ENCODE measurements around the gene POLH. TPM values are rescaled to one million over a fixed set of nuclear protein-coding genes. Genes with fewer than 3 reads are reported as not detected.
"Not testable (repeated sequence)": the region's sequence is repeated elsewhere in the genome, so short reads cannot be mapped to it uniquely, and the experiment has no call there.

The POLH gene
- total RNA-seq (2014; rRNA removed; shearing (Covaris generic)), result 14.3 and 14.7 TPM in 2 replicates

DNA sequence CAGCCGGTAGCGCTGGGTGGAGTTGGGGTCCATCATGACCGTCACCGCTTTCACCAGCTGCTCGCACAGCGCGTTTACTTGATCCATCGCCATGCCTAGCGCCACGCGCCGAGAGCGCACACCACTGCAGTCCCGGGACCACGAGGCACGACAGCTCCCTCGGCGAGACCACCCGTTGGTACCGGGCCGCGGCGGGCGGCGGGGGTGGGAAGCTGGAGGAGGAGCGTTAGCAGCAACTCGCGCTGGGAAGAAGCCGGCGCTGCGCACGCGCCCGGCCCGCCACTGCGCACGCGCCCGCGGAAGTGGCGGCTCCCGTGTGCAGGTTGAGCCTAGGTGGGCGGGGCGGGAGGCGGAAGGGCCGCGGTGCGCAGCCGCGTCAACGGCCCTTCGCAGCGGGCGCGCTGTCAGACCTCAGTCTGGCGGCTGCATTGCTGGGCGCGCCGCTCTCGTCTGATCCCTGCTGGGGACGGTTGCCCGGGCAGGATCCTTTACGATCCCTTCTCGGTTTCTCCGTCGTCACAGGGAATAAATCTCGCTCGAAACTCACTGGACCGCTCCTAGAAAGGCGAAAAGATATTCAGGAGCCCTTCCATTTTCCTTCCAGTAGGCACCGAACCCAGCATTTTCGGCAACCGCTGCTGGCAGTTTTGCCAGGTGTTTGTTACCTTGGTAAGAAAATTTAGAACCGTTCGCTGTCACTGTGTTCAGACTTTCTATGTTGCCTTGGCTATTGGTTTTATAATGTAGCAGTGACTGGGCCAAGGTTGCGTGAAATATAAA is at the start of gene POLH, which contains the start of gene XPO5:
POLH (plus strand) TSS at position 414 of the 780 bp plus-strand sequence. CDS start 6,135 bp downstream, outside the sequence.
XPO5 (minus strand) TSS at position 267 of the 780 bp plus-strand sequence; CDS start at position 93, 174 bp downstream.
- peak; percentile 99 for DNase-seq (ENCODE audit: low read depth)

DNA sequence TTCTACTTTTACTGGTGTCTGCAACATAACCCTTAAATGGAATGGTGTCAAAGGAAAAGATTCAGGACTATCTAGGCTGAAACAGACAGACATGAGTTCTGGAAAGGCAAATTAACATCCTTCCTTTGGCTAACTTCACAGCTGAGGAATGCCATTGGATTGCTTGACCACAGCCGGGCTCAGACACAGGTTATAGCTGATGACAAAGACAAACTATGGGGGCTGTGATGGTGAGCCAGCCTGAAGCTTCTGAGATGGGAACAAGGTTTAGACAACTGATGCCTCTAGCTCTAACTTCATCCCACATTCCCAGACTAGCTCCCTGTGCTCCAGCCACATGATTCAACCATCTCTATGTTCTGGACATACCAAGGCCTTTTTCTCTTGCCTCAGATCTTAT is 43.8 kb upstream of the POLH start:
- no peak for DNase-seq (ENCODE audit: low read depth)

DNA sequence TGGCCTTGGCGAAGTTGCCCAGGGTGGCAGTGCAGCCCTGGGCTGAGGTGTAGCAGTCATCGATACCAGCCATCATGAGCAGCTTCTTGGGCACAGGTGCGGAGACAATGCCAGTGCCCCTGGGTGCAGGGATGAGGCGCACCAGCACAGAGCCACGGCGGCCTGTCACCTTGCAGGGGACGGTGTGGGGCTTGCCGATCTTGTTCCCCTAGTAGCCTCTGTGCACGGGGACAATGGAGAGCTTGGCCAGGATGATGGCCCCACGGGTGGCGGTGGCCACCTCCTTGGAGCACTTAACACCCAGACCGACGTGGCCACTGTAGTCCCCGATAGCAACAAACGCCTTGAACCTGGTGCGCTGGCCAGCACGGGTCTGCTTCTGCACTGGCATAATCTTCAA is 37.0 kb upstream of the POLH start:
- not testable (repeated sequence) for DNase-seq (ENCODE audit: low read depth)

DNA sequence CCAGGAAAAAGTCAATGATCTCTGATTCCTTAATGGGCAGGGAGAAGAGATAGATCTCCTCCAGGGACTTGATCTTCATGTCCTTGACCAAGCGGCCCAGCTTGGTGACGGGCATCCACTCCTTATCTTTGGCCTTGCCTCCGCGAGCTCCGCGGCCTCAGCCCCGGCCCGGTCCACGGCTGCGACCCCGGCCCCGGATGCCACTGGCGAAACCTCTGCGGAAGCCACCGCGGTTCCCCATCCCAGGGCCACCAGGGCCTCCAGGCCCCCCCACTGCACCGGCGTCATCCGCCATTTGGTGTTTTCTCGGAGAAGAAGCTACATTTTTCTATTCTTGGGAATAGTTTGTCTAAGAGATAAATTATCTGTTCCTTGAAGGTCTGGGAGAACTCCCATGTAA is 36.6 kb upstream of the POLH start:
- DNase-seq (ENCODE audit: low read depth), result not testable (repeated sequence)

DNA sequence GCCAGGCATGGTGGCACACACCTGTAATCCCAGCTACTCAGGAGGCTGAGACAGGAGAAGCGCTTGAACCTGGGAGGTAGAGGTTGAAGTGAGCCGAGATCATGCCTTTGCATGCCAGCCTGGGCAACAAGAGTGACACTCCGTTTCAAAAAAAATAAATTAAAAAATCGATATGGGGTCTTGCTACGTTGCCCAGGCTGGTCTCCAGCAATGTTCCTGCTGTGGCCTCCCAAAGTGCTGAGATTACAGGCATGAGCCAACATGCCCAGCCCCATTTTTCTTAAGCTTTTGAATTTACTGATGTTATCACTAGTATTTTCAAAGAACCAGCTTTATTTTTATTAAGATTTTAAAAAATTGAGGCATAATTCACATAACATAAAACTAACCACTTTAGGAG is 35.5 kb upstream of the POLH start:
- no peak for DNase-seq (ENCODE audit: low read depth)

DNA sequence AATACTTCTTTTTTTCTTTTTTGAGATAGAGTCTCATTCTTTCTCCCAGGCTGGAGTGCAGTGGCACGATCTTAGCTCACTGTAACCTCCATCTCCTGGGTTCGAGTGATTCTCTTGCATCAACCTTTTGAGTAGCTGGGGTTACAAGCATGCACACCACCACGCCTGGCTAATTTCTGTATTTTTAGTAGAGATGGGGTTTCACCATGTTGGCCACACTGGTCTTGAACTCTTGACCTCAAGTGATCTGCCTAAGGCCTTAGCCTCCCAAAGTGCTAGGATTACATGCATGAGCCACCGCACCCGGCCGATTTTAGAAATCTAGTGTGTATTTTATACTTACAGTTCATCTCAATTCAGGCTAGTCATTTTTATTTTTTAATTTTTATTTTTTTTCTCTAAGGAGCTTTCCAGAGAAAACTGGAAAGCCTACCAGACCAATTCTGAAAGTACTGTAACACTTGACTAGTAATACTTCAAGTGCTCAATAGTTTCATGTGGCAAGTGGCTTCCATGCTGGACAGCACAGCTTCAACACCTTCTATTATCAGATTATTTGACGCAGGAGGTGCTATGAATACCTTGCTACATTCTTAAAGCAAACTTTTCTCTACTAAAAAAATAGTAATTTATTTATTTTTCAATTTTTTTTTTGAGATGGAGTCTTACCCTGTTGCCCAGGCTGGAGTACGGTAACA is 34.1 kb upstream of the POLH start:
- no peak for DNase-seq (ENCODE audit: low read depth)

DNA sequence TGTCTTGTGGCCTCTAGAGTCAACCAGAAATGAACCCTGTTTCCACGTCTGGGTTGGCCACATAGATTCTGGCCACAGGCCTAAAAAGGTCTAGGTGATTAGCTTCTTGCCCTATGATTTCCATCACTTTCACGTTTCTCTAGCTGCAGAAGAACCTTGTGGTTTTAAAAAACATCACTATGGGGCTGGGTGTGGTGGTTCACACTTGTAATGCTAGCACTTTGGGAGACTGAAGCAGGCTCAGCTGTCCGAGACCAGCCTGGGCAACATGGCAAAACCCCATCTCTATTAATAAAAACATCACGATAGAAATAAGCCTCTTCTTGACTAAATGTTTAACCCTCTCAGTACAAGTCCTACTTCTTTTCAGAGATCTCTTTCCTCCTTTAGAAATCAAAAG is 31.5 kb upstream of the POLH start:
- DNase-seq (ENCODE audit: low read depth), result no peak

DNA sequence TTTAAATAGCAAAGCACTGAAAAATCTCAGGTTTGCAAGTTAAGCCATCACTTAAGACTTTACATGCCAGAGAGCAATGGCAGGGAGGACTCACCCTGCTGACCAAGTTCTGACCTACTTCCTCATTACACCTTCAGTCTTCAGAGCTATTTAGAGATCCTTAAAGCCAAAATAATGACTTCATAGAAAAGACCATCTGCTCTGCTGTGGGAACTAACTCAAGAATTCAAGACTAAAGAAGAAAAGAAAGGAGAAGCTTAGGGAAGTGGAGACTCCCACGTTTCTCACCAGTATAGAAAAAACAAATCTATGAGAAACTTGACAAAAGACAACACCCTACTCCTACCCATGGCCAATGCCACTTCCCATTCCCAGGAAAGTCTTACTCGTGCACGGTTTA is 28.8 kb upstream of the POLH start:
- DNase-seq (ENCODE audit: low read depth), result no peak

DNA sequence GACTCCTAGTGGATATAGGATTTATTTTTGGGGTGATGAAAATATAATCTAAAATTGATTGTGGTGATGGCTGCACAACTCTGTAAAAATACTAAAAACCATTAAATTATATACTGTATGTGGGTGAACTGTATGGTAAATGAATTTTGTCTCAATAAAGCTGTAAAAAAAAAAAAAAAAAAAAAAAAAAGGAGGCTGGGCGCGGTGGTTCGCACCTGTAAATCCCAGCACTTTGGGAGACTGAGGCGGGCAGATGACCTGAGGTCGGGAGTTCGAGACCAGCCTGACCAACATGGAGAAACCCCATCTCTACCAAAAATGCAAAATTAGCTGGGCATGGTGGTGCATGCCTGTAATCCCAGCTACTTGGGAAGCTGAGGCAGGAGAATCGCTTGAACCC is 18.4 kb upstream of the POLH start:
- not testable (repeated sequence) for DNase-seq (ENCODE audit: low read depth)

DNA sequence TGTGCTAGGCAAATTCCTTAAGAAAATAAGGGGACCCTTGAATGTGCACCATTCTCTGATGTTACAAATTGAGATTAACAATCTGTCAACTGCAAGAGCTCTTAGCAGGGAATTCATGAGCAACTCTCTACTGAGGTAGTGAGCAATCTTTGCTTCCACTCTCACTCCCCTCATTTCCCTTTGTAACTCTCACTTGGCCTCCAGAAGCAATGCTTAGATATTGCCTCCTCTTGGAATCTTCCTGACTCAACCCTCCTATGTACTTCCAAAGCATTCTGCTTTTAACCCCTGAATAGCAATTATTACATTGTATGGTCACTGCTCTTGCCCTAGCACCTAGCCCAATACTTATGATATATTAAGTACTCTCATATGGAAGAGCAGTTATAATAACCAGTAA is 16.7 kb upstream of the POLH start:
- no peak for DNase-seq (ENCODE audit: low read depth)

DNA sequence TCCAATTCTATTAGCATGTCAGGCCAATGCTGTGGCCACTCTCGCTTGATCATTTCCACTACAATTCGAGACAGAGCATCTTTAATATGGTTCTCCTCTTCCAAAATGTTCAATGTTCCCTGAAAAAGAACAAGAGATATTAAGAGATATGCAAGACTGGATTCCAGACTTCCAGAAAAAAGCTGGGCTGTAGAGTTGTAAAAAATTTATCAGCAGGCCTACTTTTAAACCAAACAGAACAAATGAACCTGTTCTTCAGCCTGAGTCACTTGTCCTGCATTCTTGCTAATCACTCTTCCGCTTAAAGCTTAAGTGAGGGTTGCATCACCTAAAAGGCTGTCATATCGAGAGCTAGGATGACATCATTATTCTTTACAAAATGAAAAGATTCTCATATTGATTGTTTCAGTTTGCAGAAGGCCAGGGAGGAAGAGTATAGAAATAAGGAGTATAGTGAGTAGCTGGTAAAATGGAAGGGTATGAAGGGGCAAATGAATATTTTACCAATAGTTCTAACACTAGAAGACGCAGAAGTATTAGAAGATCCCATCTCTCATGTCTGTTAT is 5.0 kb upstream of the POLH start:
- DNase-seq (ENCODE audit: low read depth), result no peak

DNA sequence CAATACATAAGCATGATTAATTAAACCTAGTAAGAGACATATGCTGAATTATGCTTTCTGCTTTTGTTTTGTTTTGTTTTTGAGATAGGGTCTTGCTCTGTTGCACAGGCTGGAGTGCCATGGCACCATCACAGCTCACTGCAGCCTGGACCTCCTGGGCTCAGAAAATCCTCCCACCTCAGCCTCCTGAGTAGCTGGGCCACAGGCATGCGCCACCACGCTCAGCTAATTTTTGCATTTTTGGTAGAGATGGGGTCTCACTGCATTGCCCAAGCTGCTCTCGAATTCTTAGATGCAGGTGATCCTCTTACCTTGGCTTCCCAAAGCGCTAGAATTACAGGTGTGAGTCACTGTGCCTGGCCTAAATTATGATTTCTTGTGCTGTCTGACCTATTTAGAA is 4.0 kb upstream of the POLH start:
- no peak for DNase-seq (ENCODE audit: low read depth)

DNA sequence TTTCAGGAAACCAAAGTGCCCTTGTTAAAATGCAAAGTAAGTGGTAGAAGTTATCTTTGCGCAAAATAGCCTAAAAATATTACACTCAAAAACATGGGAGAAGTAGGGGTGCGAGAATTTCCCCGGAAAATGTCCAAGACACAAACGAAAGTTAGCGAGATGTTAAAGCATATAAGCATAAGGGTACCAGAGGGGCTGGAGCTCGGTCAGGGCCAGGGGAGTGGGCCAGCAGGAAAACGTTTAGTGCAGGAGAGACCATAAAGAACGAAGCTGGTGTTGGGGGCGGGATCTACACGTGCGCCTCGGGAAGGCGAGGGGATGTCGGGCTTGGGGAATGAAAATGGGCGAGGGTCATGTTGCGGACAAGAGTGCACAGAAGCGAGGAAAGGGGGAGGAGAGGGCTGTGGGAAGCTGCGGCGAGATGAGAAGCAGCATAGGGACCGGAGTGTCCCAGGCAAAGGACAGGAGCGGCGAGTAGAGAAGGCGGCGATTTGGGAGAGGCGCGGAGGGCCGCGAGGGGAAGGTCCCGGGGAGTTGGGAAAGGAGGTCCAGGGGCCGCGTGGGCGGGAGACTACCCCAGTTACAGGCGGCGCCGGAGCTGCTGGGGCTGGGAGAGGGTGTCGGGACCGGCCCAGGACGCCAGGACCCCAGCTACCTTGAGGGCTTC is 747 bp upstream of the POLH start:
- peak; percentile 44 for DNase-seq (ENCODE audit: low read depth)

DNA sequence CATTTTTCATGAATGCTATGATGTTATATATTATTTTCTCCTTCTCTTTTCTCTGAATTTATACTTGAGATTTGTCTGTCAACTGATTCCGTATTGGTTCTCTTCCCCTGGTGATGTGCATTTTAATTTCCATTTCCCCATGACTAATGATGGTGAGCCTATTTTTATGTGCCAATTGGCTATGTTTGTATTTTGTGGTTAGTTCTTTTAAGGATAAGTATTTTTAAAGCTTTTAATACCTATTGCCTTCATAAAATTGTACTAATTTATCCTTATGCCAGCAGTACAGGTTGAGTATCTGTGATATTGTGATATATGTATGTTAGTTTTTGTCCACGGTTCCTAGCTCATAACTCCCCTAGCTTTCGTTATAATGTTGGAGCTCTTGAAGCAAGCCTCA is 2.8 kb downstream of the POLH start:
- no peak for DNase-seq (ENCODE audit: low read depth)

DNA sequence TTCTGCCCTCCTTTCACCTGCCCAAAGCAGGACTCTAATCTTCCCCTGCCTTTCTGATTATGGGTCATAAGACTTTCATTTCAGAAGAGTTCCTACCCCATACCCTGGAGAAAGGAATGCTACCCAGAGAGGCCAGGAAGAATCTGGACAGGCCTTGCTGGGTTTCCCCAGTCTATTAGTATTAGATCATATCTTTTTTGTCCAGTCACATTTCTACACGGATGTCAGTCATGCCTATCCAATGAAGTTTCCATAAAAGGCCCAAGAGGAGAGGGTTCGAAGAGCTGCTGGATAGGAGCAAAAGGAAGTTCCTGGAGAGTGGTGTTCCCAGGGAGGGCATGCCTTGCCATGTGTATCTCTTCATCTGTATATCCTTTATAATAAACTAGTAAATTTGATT is 3.2 kb downstream of the POLH start:
- no peak for DNase-seq (ENCODE audit: low read depth)

DNA sequence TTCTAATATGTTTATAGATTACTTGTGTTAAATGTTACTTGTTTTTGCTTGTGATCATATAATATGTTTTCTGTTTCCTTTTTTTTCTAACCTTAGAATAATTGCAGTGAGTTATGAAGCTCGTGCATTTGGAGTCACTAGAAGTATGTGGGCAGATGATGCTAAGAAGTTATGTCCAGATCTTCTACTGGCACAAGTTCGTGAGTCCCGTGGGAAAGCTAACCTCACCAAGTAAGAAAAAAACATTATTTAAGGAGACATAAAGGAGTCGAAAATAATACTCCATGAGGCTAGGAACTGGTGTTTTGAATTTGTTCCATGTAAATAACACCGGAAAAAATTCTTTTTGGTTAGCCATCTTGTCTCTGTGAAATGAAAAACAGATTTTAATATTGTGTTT is 6.9 kb downstream of the POLH start:
- DNase-seq (ENCODE audit: low read depth), result no peak

DNA sequence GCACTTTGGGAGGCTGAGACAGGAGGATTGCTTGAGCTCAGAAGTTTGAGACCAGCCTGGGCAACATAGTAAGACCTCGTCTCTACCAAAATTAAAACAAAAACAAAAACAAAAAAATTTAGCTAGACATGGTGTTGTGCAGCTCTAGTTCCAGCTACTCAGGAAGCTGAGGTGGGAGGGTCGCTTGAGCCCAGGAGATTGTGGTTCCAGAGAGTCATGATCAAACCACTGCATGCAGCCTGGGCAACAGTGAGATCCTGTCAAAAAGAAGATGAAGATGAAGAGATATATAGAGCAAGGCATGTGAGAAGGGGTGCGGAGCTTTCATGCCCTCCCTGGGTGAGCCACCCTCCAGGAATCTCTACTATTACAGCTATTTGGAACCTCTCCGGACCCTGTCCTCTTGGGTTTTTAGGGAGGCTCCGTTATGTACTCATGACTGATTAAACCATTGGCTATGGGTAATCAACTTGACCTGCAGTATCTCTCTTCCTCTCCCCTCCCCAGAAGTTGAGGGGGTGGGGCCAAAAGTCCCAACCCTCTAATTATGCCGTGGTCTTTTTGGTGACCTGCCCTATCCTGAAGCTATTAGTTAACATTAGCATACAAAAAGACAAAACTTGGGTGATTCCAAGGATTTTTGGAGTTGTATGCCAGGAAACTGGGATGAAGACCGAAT is 9.0 kb downstream of the POLH start:
- DNase-seq (ENCODE audit: low read depth), result no peak

DNA sequence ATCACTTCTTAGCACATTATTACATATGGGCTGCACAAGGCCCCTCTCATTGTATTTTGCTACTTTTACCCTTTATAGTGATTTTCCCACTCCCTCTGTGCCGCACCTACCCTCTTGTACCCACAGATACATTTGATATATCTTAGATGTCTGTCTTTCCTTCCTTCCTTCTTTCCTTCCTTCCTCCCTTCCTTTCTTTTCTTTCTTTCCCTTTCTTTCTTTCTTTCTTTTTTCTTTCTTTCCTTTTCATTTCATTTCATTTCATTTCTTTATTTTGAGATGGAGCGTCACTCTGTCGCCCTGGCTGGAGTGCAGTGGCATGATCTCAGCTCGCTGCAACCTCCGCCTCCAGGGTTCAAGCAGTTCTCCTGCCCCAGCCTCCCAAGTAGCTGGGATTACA is 12.2 kb downstream of the POLH start:
- DNase-seq (ENCODE audit: low read depth), result no peak

DNA sequence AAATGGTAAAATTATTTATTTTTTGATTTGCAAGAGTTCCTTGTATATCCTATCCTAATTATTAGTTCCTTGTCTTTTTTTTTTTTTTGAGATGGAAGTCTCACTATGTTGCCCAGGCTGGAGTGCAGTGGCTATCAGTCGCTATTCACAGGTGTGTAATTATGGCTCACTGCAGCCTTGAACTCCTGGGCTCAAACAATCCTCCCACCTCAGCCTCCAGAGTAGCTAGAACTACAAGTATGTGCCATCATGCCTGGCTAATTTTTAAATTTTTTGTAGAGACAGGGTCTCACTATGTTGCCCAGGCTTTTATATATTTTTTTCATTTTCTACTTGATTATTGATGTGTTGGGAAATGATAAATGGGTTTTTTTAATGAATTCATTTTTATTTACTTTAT is 13.6 kb downstream of the POLH start:
- DNase-seq (ENCODE audit: low read depth), result not testable (repeated sequence)

DNA sequence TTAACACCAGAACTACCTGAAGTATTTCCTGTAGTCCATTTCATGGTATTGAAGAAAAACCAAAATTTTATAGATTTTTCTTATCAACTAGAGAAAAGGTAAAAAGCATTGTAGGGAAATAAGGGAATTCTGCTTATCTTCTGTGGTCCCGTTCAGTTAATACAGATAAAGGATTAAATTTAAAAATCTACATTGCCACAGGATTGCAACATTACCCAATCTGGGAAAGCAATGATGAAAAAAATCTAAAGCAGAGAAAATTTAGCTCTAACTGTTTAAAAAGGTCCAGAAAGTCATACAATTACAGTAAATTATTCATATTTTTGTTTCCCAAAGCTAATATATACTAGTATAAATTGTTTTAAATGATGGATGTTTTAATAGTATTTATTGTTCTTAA is 18.0 kb downstream of the POLH start:
- no peak for DNase-seq (ENCODE audit: low read depth)

DNA sequence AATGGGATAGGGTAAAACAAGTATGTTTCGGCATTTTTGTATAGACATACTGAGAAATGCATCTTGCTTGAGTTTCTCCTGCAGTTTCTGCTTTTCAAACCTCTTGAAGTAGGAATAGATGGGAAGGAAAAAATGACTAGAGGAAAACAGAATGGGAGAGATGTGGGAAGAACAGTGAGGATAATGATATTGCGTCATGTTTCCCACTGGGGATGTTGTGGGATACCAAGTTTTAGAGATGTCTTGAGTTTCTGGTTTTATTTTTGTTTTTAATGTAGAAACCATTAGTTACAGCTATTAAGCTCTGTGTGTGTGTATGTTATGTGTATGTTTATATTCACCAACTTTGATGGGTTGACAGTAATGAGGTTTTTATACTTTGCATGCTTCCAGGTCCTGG is 24.6 kb downstream of the POLH start:
- no peak for DNase-seq (ENCODE audit: low read depth)

DNA sequence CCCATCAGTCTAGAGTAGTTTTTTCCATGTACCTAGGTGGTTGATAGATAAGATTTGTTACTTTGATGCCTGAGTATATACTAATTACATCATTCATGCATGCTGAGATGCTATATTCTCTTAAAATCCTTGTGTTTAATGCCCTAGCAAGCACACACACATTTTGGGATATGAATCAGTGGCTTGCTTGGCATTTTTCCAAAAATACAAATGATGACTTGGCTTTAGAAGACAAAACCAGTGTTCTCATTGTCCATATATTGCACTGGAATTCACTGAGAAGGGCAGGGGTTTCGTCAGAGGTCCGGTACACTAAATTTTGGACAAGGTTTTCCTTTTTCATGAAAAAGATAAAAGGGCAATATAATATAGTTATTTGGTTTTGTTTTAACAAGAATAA is 28.2 kb downstream of the POLH start:
- DNase-seq (ENCODE audit: low read depth), result peak; percentile 46

Data from Daoy (cell line).